HepG2 (cell line): Measurements from ENCODE around the gene SERPINI1. TPM values are rescaled to one million over a fixed set of nuclear protein-coding genes. Genes with fewer than 3 reads are reported as not detected.

ENCODE experiments used
- CREBL2 ChIP-seq: sonication (generic); formaldehyde crosslinking; IDR thresholded peaks from 2 replicates; pipeline ENCODE4 v1.8.1; 2023; ENCODE audit warnings: missing genetic modification reagents, mild to moderate bottlenecking, borderline replicate concordance
- HNF1A ChIP-seq, 2 experiments: sonication (generic) in 1 of 2; formaldehyde crosslinking in 1 of 2; IDR thresholded peaks; 2 replicates each; pipeline versions ENCODE4 v1.4.0 to v1.6.1; 2016 to 2020; ENCODE audit warnings: borderline replicate concordance in 1 of 2, low read depth in 1 of 2, mild to moderate bottlenecking in 1 of 2, missing genetic modification reagents in 1 of 2
- IRX3 ChIP-seq: sonication (generic); formaldehyde crosslinking; IDR thresholded peaks from 2 replicates; pipeline ENCODE4 v1.8.1; 2023; ENCODE audit warnings: mild to moderate bottlenecking, low read depth, missing genetic modification reagents, borderline replicate concordance
- SOX5 ChIP-seq: IDR thresholded peaks from 2 replicates; pipeline ENCODE4 v1.6.1; 2016; ENCODE audit warnings: borderline replicate concordance
- ZNF407 ChIP-seq: sonication (generic); formaldehyde crosslinking; IDR thresholded peaks from one replicate; pipeline ENCODE4 v1.5.1; 2020; ENCODE audit warnings: mild to moderate bottlenecking, missing genetic modification reagents; ENCODE audit errors: not compliant biosample characterization
- ZNF552 ChIP-seq: sonication (generic); formaldehyde crosslinking; IDR thresholded peaks from 2 replicates; pipeline ENCODE4 v1.9.0; 2022; ENCODE audit warnings: missing genetic modification reagents, mild to moderate bottlenecking, borderline replicate concordance
- ZNF790 ChIP-seq: sonication (generic); formaldehyde crosslinking; IDR thresholded peaks from 2 replicates; pipeline ENCODE4 v1.8.0; 2022; ENCODE audit warnings: missing genetic modification reagents, mild to moderate bottlenecking, borderline replicate concordance
- polyA plus RNA-seq, 8 experiments: library from polyadenylated mRNA; depleted of rRNA in 3 of 8; stranded (reverse) in 7 of 8; unstranded in 1 of 8; fragments of >200 nt; fragmentation: Illumina TruSeq in 4 of 8; extraction: Trizol in 4 of 8; gene quantifications; 2 replicates each; pipeline versions ENCODE4 v1.2.1 to v1.2.3, GENCODE V29; 2011 to 2016; ENCODE audit warnings: low read depth in 4 of 8, missing spikeins in 1 of 8, mixed read lengths in 1 of 8; ENCODE audit not compliant: insufficient read depth in 1 of 8
- total RNA-seq, 5 experiments: library from RNA; depleted of rRNA; stranded (reverse); fragments of >200 nt; fragmentation: Illumina TruSeq; extraction: Trizol; gene quantifications; 2 replicates each; pipeline ENCODE4 v1.2.3, GENCODE V29; 2016; ENCODE audit warnings: low read depth in 1 of 5
- TF ChIP-seq, protein P1 (sequence below): sonication (generic); formaldehyde crosslinking; IDR thresholded peaks from 2 replicates; pipeline ENCODE4 v1.4.0; 2020; ENCODE audit warnings: missing genetic modification reagents

SERPINI1 gene
- total and polyA plus RNA-seq, 2 of the 13 experiments (the other 11 are each of a cell fraction or from before 2014, with no cell fraction given): 14.7 to 58.0 TPM

- TF ChIP-seq ZNF407 (no peak), CREBL2 (no peak; the same call in 1 of the 2 replicates), ZNF552 (CRISPR knock-in tag) (0 out of 2 replicates have a peak, but pooled peaks have one; percentile 55), IRX3 (CRISPR knock-in tag) (no peak), HNF1A (IDR thresholded peaks at IDR 0.05; ENCODE audit: low read depth) (no peak; the same call in 1 of the 2 replicates), HNF1A (CRISPR knock-in tag; IDR thresholded peaks at IDR 0.05; ENCODE audit: borderline replicate concordance) (peak; percentile 35), SOX5 (CRISPR knock-in tag) (no peak), ZNF790 (CRISPR knock-in tag) (no peak)
- TF ChIP-seq, protein P1, sequence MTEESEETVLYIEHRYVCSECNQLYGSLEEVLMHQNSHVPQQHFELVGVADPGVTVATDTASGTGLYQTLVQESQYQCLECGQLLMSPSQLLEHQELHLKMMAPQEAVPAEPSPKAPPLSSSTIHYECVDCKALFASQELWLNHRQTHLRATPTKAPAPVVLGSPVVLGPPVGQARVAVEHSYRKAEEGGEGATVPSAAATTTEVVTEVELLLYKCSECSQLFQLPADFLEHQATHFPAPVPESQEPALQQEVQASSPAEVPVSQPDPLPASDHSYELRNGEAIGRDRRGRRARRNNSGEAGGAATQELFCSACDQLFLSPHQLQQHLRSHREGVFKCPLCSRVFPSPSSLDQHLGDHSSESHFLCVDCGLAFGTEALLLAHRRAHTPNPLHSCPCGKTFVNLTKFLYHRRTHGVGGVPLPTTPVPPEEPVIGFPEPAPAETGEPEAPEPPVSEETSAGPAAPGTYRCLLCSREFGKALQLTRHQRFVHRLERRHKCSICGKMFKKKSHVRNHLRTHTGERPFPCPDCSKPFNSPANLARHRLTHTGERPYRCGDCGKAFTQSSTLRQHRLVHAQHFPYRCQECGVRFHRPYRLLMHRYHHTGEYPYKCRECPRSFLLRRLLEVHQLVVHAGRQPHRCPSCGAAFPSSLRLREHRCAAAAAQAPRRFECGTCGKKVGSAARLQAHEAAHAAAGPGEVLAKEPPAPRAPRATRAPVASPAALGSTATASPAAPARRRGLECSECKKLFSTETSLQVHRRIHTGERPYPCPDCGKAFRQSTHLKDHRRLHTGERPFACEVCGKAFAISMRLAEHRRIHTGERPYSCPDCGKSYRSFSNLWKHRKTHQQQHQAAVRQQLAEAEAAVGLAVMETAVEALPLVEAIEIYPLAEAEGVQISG (CRISPR knock-in tag): peak; percentile 65; the same call in 1 of the 2 replicates
Observed at GRCh38 chr3:167735233-167736138, at the start of gene SERPINI1 (continued).
